A549 (cell line): ENCODE measurements around the gene TBC1D32.

Source experiments
- FOSL2 ChIP-seq, 2 experiments: fragments of 450-650 bp in 1 of 2; fragments of >200 bp in 1 of 2; sonication (Bioruptor Twin) in 1 of 2; formaldehyde crosslinking; IDR thresholded peaks; 2 replicates each; pipeline versions ENCODE4 v1.5.0 to v1.6.1; 2016 to 2020; ENCODE audit warnings: mild to moderate bottlenecking in 1 of 2, moderate library complexity in 1 of 2
- GATA3 ChIP-seq: IDR thresholded peaks from 2 replicates; pipeline ENCODE4 v1.6.1; 2012; ENCODE audit warnings: borderline replicate concordance
- KDM5A ChIP-seq: fragments of 200-600 bp; sonication (generic); IDR thresholded peaks from 2 replicates; pipeline ENCODE4 v1.6.1; 2016; ENCODE audit warnings: antibody characterized with exemption, mild to moderate bottlenecking
- POLR2A ChIP-seq: IDR thresholded peaks from 2 replicates; pipeline ENCODE4 v1.6.1; 2012; ENCODE audit warnings: mild to moderate bottlenecking, low read length
- TF ChIP-seq, protein P1 (sequence below): fragments of >200 bp; sonication (Bioruptor Twin); formaldehyde crosslinking; IDR thresholded peaks from 3 replicates; pipeline ENCODE4 v1.5.1; 2016

GRCh38 chr6:121093928-121094327 lies 240.4 kb downstream of the TBC1D32 start:
- TF ChIP-seq, protein P1, sequence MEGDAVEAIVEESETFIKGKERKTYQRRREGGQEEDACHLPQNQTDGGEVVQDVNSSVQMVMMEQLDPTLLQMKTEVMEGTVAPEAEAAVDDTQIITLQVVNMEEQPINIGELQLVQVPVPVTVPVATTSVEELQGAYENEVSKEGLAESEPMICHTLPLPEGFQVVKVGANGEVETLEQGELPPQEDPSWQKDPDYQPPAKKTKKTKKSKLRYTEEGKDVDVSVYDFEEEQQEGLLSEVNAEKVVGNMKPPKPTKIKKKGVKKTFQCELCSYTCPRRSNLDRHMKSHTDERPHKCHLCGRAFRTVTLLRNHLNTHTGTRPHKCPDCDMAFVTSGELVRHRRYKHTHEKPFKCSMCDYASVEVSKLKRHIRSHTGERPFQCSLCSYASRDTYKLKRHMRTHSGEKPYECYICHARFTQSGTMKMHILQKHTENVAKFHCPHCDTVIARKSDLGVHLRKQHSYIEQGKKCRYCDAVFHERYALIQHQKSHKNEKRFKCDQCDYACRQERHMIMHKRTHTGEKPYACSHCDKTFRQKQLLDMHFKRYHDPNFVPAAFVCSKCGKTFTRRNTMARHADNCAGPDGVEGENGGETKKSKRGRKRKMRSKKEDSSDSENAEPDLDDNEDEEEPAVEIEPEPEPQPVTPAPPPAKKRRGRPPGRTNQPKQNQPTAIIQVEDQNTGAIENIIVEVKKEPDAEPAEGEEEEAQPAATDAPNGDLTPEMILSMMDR, result no peak
- TF ChIP-seq KDM5A (no peak), POLR2A (no peak), GATA3 (no peak), FOSL2 (IDR thresholded peaks at IDR 0.05) (no peak), FOSL2 (CRISPR knock-in tag; IDR thresholded peaks at IDR 0.05) (no peak)
